HEK293 (cell line): ENCODE results near the gene SYCE1.

Experiments
- CTCF ChIA-PET: fragments of 350-600 bp; formaldehyde crosslinking; extraction: SDS; loops from one replicate; lab custom pipeline; 2021; ENCODE audit warnings: antibody characterized with exemption; lab: Yijun Ruan, JAX
- POLR2A ChIA-PET: fragments of 300-600 bp; formaldehyde crosslinking; extraction: SDS; loops from one replicate; lab custom pipeline; 2020; ENCODE audit warnings: antibody characterized with exemption, inconsistent platforms; lab: Yijun Ruan, JAX
- H3K27ac ChIP-seq: fragments of 200-500 bp; sonication (Bioruptor generic); 2 replicates; pipeline ENCODE4 v1.5.1; 2014; ENCODE audit warnings: low read depth, low read length, control low read depth, inconsistent platforms; ENCODE audit errors: extremely low read depth
- H3K36me3 ChIP-seq, 2 experiments: fragments of 200-500 bp in 1 of 2; sonication (Bioruptor generic) in 1 of 2; 1 replicate in 1 of 2; 2 replicates in 1 of 2; pipeline ENCODE4 v1.5.1; 2014 to 2017; ENCODE audit warnings: inconsistent platforms in 2 of 2, low read length in 2 of 2; ENCODE audit not compliant: control insufficient read depth in 2 of 2, insufficient read depth in 1 of 2
- H3K4me1 ChIP-seq: fragments of 200-500 bp; sonication (Bioruptor generic); 2 replicates; pipeline ENCODE4 v1.5.1; 2014; ENCODE audit warnings: mild to moderate bottlenecking, low read length, inconsistent platforms; ENCODE audit not compliant: control insufficient read depth, insufficient read depth
- H3K4me3 ChIP-seq: 2 replicates; pipeline ENCODE4 v1.5.1; 2011; ENCODE audit warnings: low read depth, mild to moderate bottlenecking, control low read depth, low read length, moderate library complexity
- H3K9me3 ChIP-seq: fragments of 200-500 bp; sonication (Bioruptor generic); 2 replicates; pipeline ENCODE4 v1.5.1; 2014; ENCODE audit warnings: low read depth, low read length, inconsistent platforms; ENCODE audit not compliant: control insufficient read depth, insufficient read depth
- HIC1 ChIP-seq: fragments of 450-650 bp; formaldehyde crosslinking; IDR thresholded peaks from 2 replicates; pipeline ENCODE4 v1.5.1; 2016; ENCODE audit warnings: missing biosample characterization, missing genetic modification characterization
- HOXC10 ChIP-seq: sonication (generic); formaldehyde crosslinking; IDR thresholded peaks from 2 replicates; pipeline ENCODE4 v1.8.1; 2023; ENCODE audit warnings: mild to moderate bottlenecking, missing genetic modification reagents
- IKZF3 ChIP-seq: fragments of 450-650 bp; IDR thresholded peaks from 2 replicates; pipeline ENCODE4 v1.5.0; 2018; ENCODE audit warnings: missing biosample characterization, mild to moderate bottlenecking, missing genetic modification characterization, moderate library complexity
- KLF8 ChIP-seq: fragments of 450-650 bp; formaldehyde crosslinking; IDR thresholded peaks from 2 replicates; pipeline ENCODE4 v1.5.1; 2016; ENCODE audit warnings: missing biosample characterization, missing genetic modification characterization
- MEIS1 ChIP-seq: sonication (generic); formaldehyde crosslinking; IDR thresholded peaks from 2 replicates; pipeline ENCODE4 v1.8.1; 2022; ENCODE audit warnings: missing genetic modification reagents, mild to moderate bottlenecking, borderline replicate concordance
- PRDM1 ChIP-seq: fragments of 450-650 bp; formaldehyde crosslinking; IDR thresholded peaks from 2 replicates; pipeline ENCODE4; 2016; ENCODE audit warnings: missing biosample characterization, missing genetic modification characterization
- SETDB1 ChIP-seq: IDR thresholded peaks from one replicate; pipeline ENCODE4 v1.6.1; 2017; ENCODE audit warnings: mild to moderate bottlenecking, low read length, moderate library complexity, mixed read lengths; ENCODE audit not compliant: insufficient read length
- SP3 ChIP-seq: fragments of 450-650 bp; formaldehyde crosslinking; IDR thresholded peaks from 2 replicates; pipeline ENCODE4 v1.5.1; 2016; ENCODE audit warnings: missing biosample characterization, missing genetic modification characterization
- WT1 ChIP-seq: fragments of 450-650 bp; formaldehyde crosslinking; IDR thresholded peaks from 2 replicates; pipeline ENCODE4 v1.5.1; 2016; ENCODE audit warnings: missing biosample characterization, missing genetic modification characterization
- YY1 ChIP-seq: fragments of 450-650 bp; formaldehyde crosslinking; IDR thresholded peaks from 2 replicates; pipeline ENCODE4 v1.5.1; 2018; ENCODE audit warnings: missing biosample characterization, missing genetic modification characterization
- ZBTB6 ChIP-seq: fragments of 450-650 bp; formaldehyde crosslinking; IDR thresholded peaks from 2 replicates; pipeline ENCODE4 v1.5.1; 2017; ENCODE audit warnings: missing biosample characterization, missing genetic modification characterization
- ZNF112 ChIP-seq: fragments of 450-650 bp; formaldehyde crosslinking; IDR thresholded peaks from 2 replicates; pipeline ENCODE4 v1.5.0; 2017; ENCODE audit warnings: missing biosample characterization, missing genetic modification characterization
- ZNF133 ChIP-seq: fragments of 450-650 bp; formaldehyde crosslinking; IDR thresholded peaks from 2 replicates; pipeline ENCODE4 v1.5.1; 2016; ENCODE audit warnings: missing biosample characterization, missing genetic modification characterization
- ZNF211 ChIP-seq: fragments of 450-650 bp; formaldehyde crosslinking; IDR thresholded peaks from 2 replicates; pipeline ENCODE4 v1.5.1; 2016; ENCODE audit warnings: low read depth, missing biosample characterization, missing genetic modification characterization
- ZNF214 ChIP-seq: fragments of 450-650 bp; formaldehyde crosslinking; IDR thresholded peaks from 2 replicates; pipeline ENCODE4 v1.5.1; 2017; ENCODE audit warnings: missing biosample characterization, mild to moderate bottlenecking, missing genetic modification characterization, borderline replicate concordance
- ZNF223 ChIP-seq: fragments of 450-650 bp; formaldehyde crosslinking; IDR thresholded peaks from 2 replicates; pipeline ENCODE4 v1.5.1; 2016; ENCODE audit warnings: missing biosample characterization, missing genetic modification characterization
- ZNF248 ChIP-seq: fragments of 450-650 bp; formaldehyde crosslinking; IDR thresholded peaks from 2 replicates; pipeline ENCODE4 v1.5.1; 2017; ENCODE audit warnings: missing biosample characterization, missing genetic modification characterization
- ZNF280D ChIP-seq: fragments of 450-650 bp; formaldehyde crosslinking; IDR thresholded peaks from 2 replicates; pipeline ENCODE4 v1.5.1; 2016; ENCODE audit warnings: missing biosample characterization, missing genetic modification characterization
- ZNF37A ChIP-seq: fragments of 450-650 bp; IDR thresholded peaks from 2 replicates; pipeline ENCODE4 v1.5.1; 2018; ENCODE audit warnings: missing biosample characterization, missing genetic modification characterization
- ZNF398 ChIP-seq: fragments of 450-650 bp; formaldehyde crosslinking; IDR thresholded peaks from 2 replicates; pipeline ENCODE4 v1.5.1; 2017; ENCODE audit warnings: missing biosample characterization, missing genetic modification characterization
- ZNF426 ChIP-seq: fragments of 450-650 bp; formaldehyde crosslinking; IDR thresholded peaks from 2 replicates; pipeline ENCODE4 v1.5.1; 2017; ENCODE audit warnings: missing biosample characterization, missing genetic modification characterization, mild to moderate bottlenecking, inconsistent platforms, moderate library complexity
- ZNF48 ChIP-seq: fragments of 450-650 bp; formaldehyde crosslinking; IDR thresholded peaks from 2 replicates; pipeline ENCODE4 v1.5.1; 2016; ENCODE audit warnings: missing biosample characterization, missing genetic modification characterization
- ZNF514 ChIP-seq: fragments of 450-650 bp; formaldehyde crosslinking; IDR thresholded peaks from 2 replicates; pipeline ENCODE4 v1.5.1; 2016; ENCODE audit warnings: missing biosample characterization, missing genetic modification characterization
- ZNF549 ChIP-seq: fragments of 450-650 bp; IDR thresholded peaks from 2 replicates; pipeline ENCODE4 v1.5.1; 2018; ENCODE audit warnings: missing biosample characterization, missing genetic modification characterization, mild to moderate bottlenecking, inconsistent platforms, moderate library complexity
- ZNF555 ChIP-seq: fragments of 450-650 bp; formaldehyde crosslinking; conservative IDR thresholded peaks from 2 replicates; pipeline ENCODE4 v1.5.1; 2017; ENCODE audit warnings: missing biosample characterization, mild to moderate bottlenecking, missing genetic modification characterization, inconsistent platforms
- ZNF629 ChIP-seq: fragments of 450-650 bp; formaldehyde crosslinking; IDR thresholded peaks from 2 replicates; pipeline ENCODE4 v1.5.1; 2017; ENCODE audit warnings: missing biosample characterization, missing genetic modification characterization
- ZNF76 ChIP-seq: fragments of 450-650 bp; formaldehyde crosslinking; IDR thresholded peaks from 2 replicates; pipeline ENCODE4; 2016; ENCODE audit warnings: low read depth, missing biosample characterization, missing genetic modification characterization, borderline replicate concordance
- ZSCAN5A ChIP-seq: fragments of 450-650 bp; formaldehyde crosslinking; IDR thresholded peaks from 2 replicates; pipeline ENCODE4 v1.5.1; 2016; ENCODE audit warnings: missing biosample characterization, missing genetic modification characterization

SYCE1 gene

GRCh38 chr10:133567119-133567518 lies 1.7 kb upstream of the SYCE1 start (continued):
- TF ChIP-seq ZNF48 (tag by site-specific recombination) (no peak), ZNF211 (tag by site-specific recombination) (peak; percentile 27; the same call in 1 of the 2 replicates)

- TF ChIP-seq HOXC10 (CRISPR knock-in tag) (no peak), ZNF280D (no peak), ZNF248 (tag by site-specific recombination) (no peak), ZNF555 (no peak), WT1 (no peak), PRDM1 (no peak), IKZF3 (tag by site-specific recombination) (no peak), ZNF398 (no peak), YY1 (tag by site-specific recombination) (no peak), ZBTB6 (no peak), ZNF133 (tag by site-specific recombination) (no peak), ZNF76 (tag by site-specific recombination) (no peak), ZNF514 (no peak), ZNF37A (no peak), SP3 (tag by site-specific recombination) (no peak)
- Histone ChIP-seq H3K4me1 (no peaks in the 10 kb centered on the region), H3K9me3 (no peaks in the 10 kb centered on the region), H3K27ac (no peak overlapping the region), H3K36me3 (no peaks in the 10 kb centered on the region), H3K4me3 (no peak overlapping the region)
- CTCF ChIA-PET: no interaction called here
- POLR2A ChIA-PET: no interaction called here
Measured at GRCh38 chr10:133564816-133565215, 567 bp downstream of the SYCE1 start.

- Histone ChIP-seq H3K27ac (no peak overlapping the region), H3K4me3 (no peak overlapping the region), H3K36me3 (no peaks in the 10 kb centered on the region), H3K4me1 (no peaks in the 10 kb centered on the region), H3K9me3 (no peaks in the 10 kb centered on the region)
- ChIA-PET POLR2A (no interaction called here), CTCF (interaction anchor here (0.6 kb wide), 1 partner anchor 33 kb away, joined by 3 read pairs; no protein-coding TSS in a partner anchor)
- no peak for TF ChIP-seq ZNF214 (tag by site-specific recombination)
- no peak for TF ChIP-seq ZNF426 (tag by site-specific recombination)
- no peak for TF ChIP-seq HIC1 (tag by site-specific recombination)
- no peak for TF ChIP-seq ZNF629 (tag by site-specific recombination)
- TF ChIP-seq MEIS1 (CRISPR knock-in tag): no peak
- TF ChIP-seq ZNF549 (tag by site-specific recombination): no peak
- no peak for TF ChIP-seq ZNF223
- TF ChIP-seq ZSCAN5A (tag by site-specific recombination): no peak
- TF ChIP-seq ZNF112 (tag by site-specific recombination): no peak
- TF ChIP-seq KLF8 (tag by site-specific recombination): no peak
- no peak for TF ChIP-seq SETDB1
- no peak for TF ChIP-seq YY1 (tag by site-specific recombination)
Measured at GRCh38 chr10:133559216-133559615, 6.2 kb downstream of the SYCE1 start.
